Lung (tissue), 12 donors: Measurements from ENCODE around the gene OR13C5. TPM values are rescaled to one million over a fixed set of nuclear protein-coding genes. Genes with fewer than 3 reads are reported as not detected.
A peak's percentile ranks its signal among the peaks of the same experiment; 100 is the strongest.

Experiments
- ATAC-seq: fragments of 200-7000 bp; cut with Tn5 transposase; one replicate; pipeline ENCODE4 v1.9.1; 2020; ENCODE audit warnings: moderate number of reproducible peaks; ENCODE audit not compliant: insufficient read depth, low FRiP score
- DNase-seq, 3 donors: peaks; one replicate each; pipeline ENCODE4 v3.0.0-alpha.2; 2013 to 2017
- H3K27ac ChIP-seq, 2 donors: one replicate each; pipeline ENCODE4 v1.5.1; 2013; ENCODE audit warnings: mild to moderate bottlenecking in 2 of 2, moderate library complexity in 2 of 2, control low read depth in 1 of 2, inconsistent platforms in 1 of 2, low read depth in 1 of 2, low read length in 1 of 2
- H3K27me3 ChIP-seq, 3 donors: one replicate each; pipeline ENCODE4 v1.5.1; 2013; ENCODE audit warnings: low read length in 2 of 3; ENCODE audit not compliant: control insufficient read depth in 3 of 3, insufficient read depth in 3 of 3
- H3K36me3 ChIP-seq, 4 donors: one replicate each; pipeline ENCODE4 v1.5.1; 2013; ENCODE audit warnings: low read length in 4 of 4, mild to moderate bottlenecking in 1 of 4, moderate library complexity in 1 of 4; ENCODE audit not compliant: control insufficient read depth in 4 of 4, insufficient read depth in 4 of 4
- H3K4me1 ChIP-seq, 5 donors: one replicate each; pipeline ENCODE4 v1.5.1; 2013; ENCODE audit warnings: low read length in 5 of 5, mild to moderate bottlenecking in 2 of 5, moderate library complexity in 1 of 5; ENCODE audit not compliant: control insufficient read depth in 5 of 5, insufficient read depth in 5 of 5
- H3K4me3 ChIP-seq: one replicate; pipeline ENCODE4 v1.5.1; 2013; ENCODE audit warnings: mild to moderate bottlenecking, control low read depth, moderate library complexity
- H3K9ac ChIP-seq, 2 donors: one replicate each; pipeline ENCODE4 v1.5.1; 2013; ENCODE audit warnings: low read length in 2 of 2, control low read depth in 1 of 2; ENCODE audit not compliant: insufficient read depth in 1 of 2
- H3K9me3 ChIP-seq, 4 donors: one replicate each; pipeline ENCODE4 v1.5.1; 2013; ENCODE audit warnings: low read length in 3 of 4, mild to moderate bottlenecking in 1 of 4, moderate library complexity in 1 of 4; ENCODE audit not compliant: control insufficient read depth in 4 of 4, insufficient read depth in 3 of 4
- CTCF ChIP-seq: IDR thresholded peaks from 2 replicates; pipeline ENCODE4 v1.5.1; 2012; ENCODE audit warnings: mild to moderate bottlenecking; ENCODE audit errors: control extremely low read depth, extremely low read depth
- WGBS, 2 donors: extraction: QIAGEN DNeasy Blood & Tissue Kit; methylation state at CpG; one replicate each; pipeline ENCODE4 v1.1.7; 2013; 5-methylcytosine and 5-hydroxymethylcytosine counted together
- polyA plus RNA-seq, 2 donors: library from polyadenylated mRNA; stranded (reverse); fragments of 200-250 nt; gene quantifications; one replicate each; pipeline ENCODE4 v1.2.1, GENCODE V29; 2013
- total RNA-seq, 2 donors: library from RNA; depleted of rRNA in 1 of 2; stranded (reverse); fragments of >200 nt in 1 of 2; gene quantifications; one replicate each; pipeline ENCODE4 v1.2.1, GENCODE V29; 2014 to 2021
- donor health status: control.
- donor health status: control.
- donor health status: Bipolar disorder and iron deficiency.
- donor health status: healthy.
- donor health status: DM: yes; HTN: yes; CAD: no.

The OR13C5 gene
- total and polyA plus RNA-seq, 4 donors, result not detected

DNA sequence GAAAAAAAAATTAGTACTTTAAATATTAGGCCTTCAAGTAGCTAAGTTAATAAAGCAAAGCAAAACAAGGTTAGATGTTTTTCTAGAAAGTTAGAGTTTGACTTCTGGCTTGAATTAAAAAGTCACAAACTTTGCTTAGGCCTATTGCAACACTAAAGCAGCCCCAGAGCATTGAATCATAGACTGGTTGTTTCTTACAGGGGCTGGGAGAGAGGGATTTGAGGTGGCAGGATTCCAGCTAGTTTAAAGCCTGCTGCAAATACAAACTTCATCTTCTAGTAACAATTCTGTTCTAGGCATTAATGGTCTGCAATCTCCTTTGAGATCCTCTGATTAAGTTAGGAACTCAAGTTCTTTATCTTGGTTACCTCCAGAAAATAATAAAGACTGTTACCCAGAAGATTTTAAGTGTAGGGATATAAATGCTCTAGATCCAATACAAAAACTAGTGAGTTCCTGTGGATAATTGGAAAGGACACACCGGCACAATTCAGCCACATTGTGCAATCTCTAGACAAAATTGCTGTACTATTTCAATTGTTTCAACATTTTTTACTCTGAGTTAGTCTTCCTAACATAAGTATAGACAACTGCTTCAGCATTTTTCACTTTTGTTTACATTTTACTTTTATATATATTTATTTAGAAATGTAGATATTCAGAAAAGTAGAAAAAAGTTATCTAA lies 12.6 kb downstream of the OR13C5 start:
- H3K27me3 ChIP-seq, result no peaks in the 10 kb centered on the region
- peak; percentile 27 to 77 (median 48) for DNase-seq
- no peaks in the 10 kb centered on the region for H3K36me3 ChIP-seq
- no peak overlapping the region for H3K27ac ChIP-seq
- H3K9me3 ChIP-seq, result no peaks in the 10 kb centered on the region
- H3K4me1 ChIP-seq, result no peaks in the 10 kb centered on the region
- no peak for TF ChIP-seq CTCF
- H3K4me3 ChIP-seq, result no peak overlapping the region
- H3K9ac ChIP-seq, result no peak overlapping the region
- ATAC-seq, result no peak
- WGBS, 2 donors, result 0 to 47% methylated on average over 1 of the region's 1 CpG

DNA sequence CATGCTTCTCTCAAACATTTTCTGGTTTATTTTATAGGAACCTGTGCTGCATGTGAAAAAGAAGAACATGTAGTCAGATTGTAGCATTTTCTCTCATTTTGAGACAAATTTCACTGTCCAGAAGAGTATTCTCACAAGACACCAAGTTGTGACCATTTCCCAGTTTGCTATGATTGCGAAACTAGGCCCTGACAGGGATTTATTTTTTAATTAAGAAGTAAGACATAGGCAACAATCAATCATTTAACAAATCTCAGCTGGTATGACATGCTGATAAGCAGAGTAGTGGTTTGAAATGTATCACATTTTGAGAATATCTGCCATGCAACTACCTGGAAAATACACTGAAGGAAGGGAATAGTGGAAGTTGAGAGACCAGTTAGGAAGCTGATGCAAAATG lies 18.7 kb downstream of the OR13C5 start:
- no peak overlapping the region for H3K9ac ChIP-seq

GRCh38 chr9:104577263-104577662 lies 21.9 kb downstream of the OR13C5 start:
- no peaks in the 10 kb centered on the region for H3K36me3 ChIP-seq
- H3K27ac ChIP-seq, result no peak overlapping the region
- H3K9ac ChIP-seq, result no peak overlapping the region
- H3K9me3 ChIP-seq, result no peaks in the 10 kb centered on the region
- no peak overlapping the region for H3K4me3 ChIP-seq
- ATAC-seq (no peak), DNase-seq (no peak)
- no peak for TF ChIP-seq CTCF
- no peaks in the 10 kb centered on the region for H3K4me1 ChIP-seq
- no peaks in the 10 kb centered on the region for H3K27me3 ChIP-seq
- WGBS, 2 donors, result 83 to 91% methylated on average over 5 of the region's 5 CpGs

More for the DNA sequence above, 18.7 kb downstream of the OR13C5 start:
- no peak for TF ChIP-seq CTCF
- no peaks in the 10 kb centered on the region for H3K9me3 ChIP-seq
- H3K4me3 ChIP-seq, result no peak overlapping the region
- ATAC-seq (no peak), DNase-seq (no peak)
- H3K36me3 ChIP-seq, result no peaks in the 10 kb centered on the region
- no peak overlapping the region for H3K27ac ChIP-seq
- 86 to 92% methylated on average over 1 of the region's 1 CpG for WGBS, 2 donors
- H3K4me1 ChIP-seq, result no peaks in the 10 kb centered on the region
- no peaks in the 10 kb centered on the region for H3K27me3 ChIP-seq

GRCh38 chr9:104575456-104575855 lies 23.8 kb downstream of the OR13C5 start:
- no peak overlapping the region for H3K9ac ChIP-seq
- H3K36me3 ChIP-seq, result no peaks in the 10 kb centered on the region
- H3K9me3 ChIP-seq, result peaks cover 0 to 4% (median 0%) of the 10 kb centered on the region in 4 donors
- no peaks in the 10 kb centered on the region for H3K4me1 ChIP-seq
- ATAC-seq (no peak), DNase-seq (no peak)
- 80 to 87% methylated on average over 2 of the region's 2 CpGs for WGBS, 2 donors
- no peak overlapping the region for H3K27ac ChIP-seq
- H3K4me3 ChIP-seq, result no peak overlapping the region
- no peaks in the 10 kb centered on the region for H3K27me3 ChIP-seq
- TF ChIP-seq CTCF, result no peak
